Keratinocyte (primary cell): ENCODE results near the gene VRK3. TPM values are rescaled to one million over a fixed set of nuclear protein-coding genes. Genes with fewer than 3 reads are reported as not detected.

ENCODE experiments used
- DNase-seq: peaks from one replicate; pipeline ENCODE4 v3.0.0-alpha.2; 2011; ENCODE audit warnings: low read depth, missing footprints, low spot score
- FAIRE-seq: peaks from 2 replicates; lab custom pipeline; 2011; peaks lifted over from hg19 to GRCh38; lab: Jason Lieb, UNC
- H2AFZ ChIP-seq: 2 replicates; pipeline ENCODE4 v1.6.0; 2012; ENCODE audit warnings: low read length, control low read depth, inconsistent platforms; ENCODE audit not compliant: control insufficient read depth
- H3K27ac ChIP-seq: 2 replicates; pipeline ENCODE4 v1.5.1; 2011; ENCODE audit warnings: low read length; ENCODE audit not compliant: control insufficient read depth, insufficient read depth
- H3K27me3 ChIP-seq: 3 replicates; pipeline ENCODE4 v1.6.0; 2011; ENCODE audit warnings: low read length; ENCODE audit not compliant: control insufficient read depth, insufficient read depth; ENCODE audit errors: extremely low read depth
- H3K36me3 ChIP-seq, 2 experiments: 2 replicates in 1 of 2; 3 replicates in 1 of 2; pipeline ENCODE4 v1.5.1; 2011; ENCODE audit warnings: low read length in 2 of 2, mild to moderate bottlenecking in 1 of 2; ENCODE audit not compliant: control insufficient read depth in 2 of 2, insufficient read depth in 2 of 2; ENCODE audit errors: extremely low read depth in 1 of 2
- H3K4me1 ChIP-seq: 3 replicates; pipeline ENCODE4 v1.5.1; 2011; ENCODE audit warnings: low read length; ENCODE audit not compliant: control insufficient read depth, insufficient read depth; ENCODE audit errors: extremely low read depth
- H3K4me2 ChIP-seq: 3 replicates; pipeline ENCODE4 v1.6.0; 2011; ENCODE audit warnings: low read depth, low read length; ENCODE audit not compliant: control insufficient read depth, insufficient read depth; ENCODE audit errors: extremely low read depth
- H3K4me3 ChIP-seq, 3 experiments: fragments of 200-600 bp in 1 of 3; sonication (generic) in 1 of 3; 2 replicates in 2 of 3; 3 replicates in 1 of 3; pipeline ENCODE4 v1.5.1; 2011 to 2016; ENCODE audit warnings: low read length in 3 of 3, mild to moderate bottlenecking in 3 of 3, control low read depth in 2 of 3, inconsistent platforms in 1 of 3, low read depth in 1 of 3, mixed read lengths in 1 of 3, mixed run types in 1 of 3, moderate library complexity in 1 of 3; ENCODE audit not compliant: control insufficient read depth in 2 of 3, insufficient read depth in 2 of 3; ENCODE audit errors: extremely low read depth in 1 of 3
- H3K79me2 ChIP-seq: 2 replicates; pipeline ENCODE4 v1.6.0; 2012; ENCODE audit warnings: low read length; ENCODE audit not compliant: control insufficient read depth, insufficient read depth
- H3K9ac ChIP-seq: 3 replicates; pipeline ENCODE4 v1.6.0; 2011; ENCODE audit warnings: low read length; ENCODE audit not compliant: control insufficient read depth, insufficient read depth; ENCODE audit errors: extremely low read depth
- H3K9me1 ChIP-seq: 3 replicates; pipeline ENCODE4 v1.6.0; 2011; ENCODE audit warnings: low read length; ENCODE audit not compliant: control insufficient read depth, insufficient read depth; ENCODE audit errors: extremely low read depth
- H3K9me3 ChIP-seq: 2 replicates; pipeline ENCODE4 v1.5.1; 2012; ENCODE audit warnings: low read depth, low read length; ENCODE audit not compliant: control insufficient read depth
- H4K20me1 ChIP-seq: 3 replicates; pipeline ENCODE4 v1.6.0; 2011; ENCODE audit warnings: low read length; ENCODE audit not compliant: control insufficient read depth, insufficient read depth; ENCODE audit errors: extremely low read depth
- EZH2 ChIP-seq: IDR thresholded peaks from one replicate; pipeline ENCODE4 v1.6.1; 2012; ENCODE audit warnings: inconsistent platforms, mild to moderate bottlenecking, low read length, moderate library complexity
- dilution Hi-C: fragments of 300-500 bp; cut with MboI; formaldehyde crosslinking; loops from one replicate; pipeline ENCODE4 v1.7.0; 2020; ENCODE audit warnings: low sequenced_read_pairs; ENCODE audit not compliant: extremely low pct_ligation_motif_present
- polyA plus RNA-seq, 5 experiments: library from polyadenylated mRNA; depleted of rRNA in 3 of 5; stranded (reverse) in 3 of 5; stranded (forward) in 1 of 5; unstranded in 1 of 5; fragments of >200 nt; gene quantifications; 1 replicate in 1 of 5; 2 replicates in 3 of 5; 3 replicates in 1 of 5; pipeline versions ENCODE4 v1.2.1 to v1.2.3, GENCODE V29; 2011 to 2012; ENCODE audit warnings: missing spikeins in 2 of 5, low read depth in 1 of 5, low replicate concordance in 1 of 5
- TF ChIP-seq, protein P1 (sequence below), 3 experiments: IDR thresholded peaks in 1 of 3; conservative IDR thresholded peaks in 1 of 3; optimal IDR thresholded peaks in 1 of 3; 2 replicates in 2 of 3; 3 replicates in 1 of 3; pipeline versions ENCODE3 to v1.5.1; 2011; ENCODE audit warnings: low read length in 3 of 3, mild to moderate bottlenecking in 3 of 3, moderate library complexity in 2 of 3, control low read depth in 1 of 3, inconsistent platforms in 1 of 3; ENCODE audit not compliant: insufficient read depth in 2 of 3; ENCODE audit errors: extremely low read depth in 1 of 3

VRK3 gene
- polyA plus RNA-seq, 1 donor (not counting 4 experiments of a cell fraction or from before 2014, with no cell fraction given) = 15.6 TPM

DNA sequence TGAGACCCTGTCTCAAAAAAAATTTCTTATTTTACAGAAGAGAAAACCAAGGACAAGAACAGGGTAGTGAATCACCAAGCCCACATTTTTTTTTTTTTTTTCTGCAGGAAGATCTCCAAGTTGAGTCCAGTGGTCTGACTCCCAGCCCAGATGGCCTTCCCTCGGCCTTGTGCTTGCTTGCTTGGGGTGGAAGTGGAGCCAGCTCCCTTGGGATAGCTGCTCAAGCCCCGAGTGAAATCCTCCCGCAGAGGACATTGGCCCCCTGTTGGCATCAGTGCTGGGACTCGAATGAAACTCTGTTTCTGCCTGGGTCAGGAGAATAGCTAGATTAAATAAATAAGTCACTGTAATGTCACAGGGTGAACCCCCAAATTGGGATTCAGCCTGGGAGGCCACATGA, 86.5 kb downstream of the VRK3 start:
- H3K4me2 ChIP-seq = no peak overlapping the region
- H3K27ac ChIP-seq = no peak overlapping the region
- DNase-seq (no peak), FAIRE-seq (no peak)
- H4K20me1 ChIP-seq = no peaks in the 10 kb centered on the region
- H3K79me2 ChIP-seq = no peaks in the 10 kb centered on the region
- no peaks in the 10 kb centered on the region for H3K9me3 ChIP-seq
- TF ChIP-seq, protein P1, sequence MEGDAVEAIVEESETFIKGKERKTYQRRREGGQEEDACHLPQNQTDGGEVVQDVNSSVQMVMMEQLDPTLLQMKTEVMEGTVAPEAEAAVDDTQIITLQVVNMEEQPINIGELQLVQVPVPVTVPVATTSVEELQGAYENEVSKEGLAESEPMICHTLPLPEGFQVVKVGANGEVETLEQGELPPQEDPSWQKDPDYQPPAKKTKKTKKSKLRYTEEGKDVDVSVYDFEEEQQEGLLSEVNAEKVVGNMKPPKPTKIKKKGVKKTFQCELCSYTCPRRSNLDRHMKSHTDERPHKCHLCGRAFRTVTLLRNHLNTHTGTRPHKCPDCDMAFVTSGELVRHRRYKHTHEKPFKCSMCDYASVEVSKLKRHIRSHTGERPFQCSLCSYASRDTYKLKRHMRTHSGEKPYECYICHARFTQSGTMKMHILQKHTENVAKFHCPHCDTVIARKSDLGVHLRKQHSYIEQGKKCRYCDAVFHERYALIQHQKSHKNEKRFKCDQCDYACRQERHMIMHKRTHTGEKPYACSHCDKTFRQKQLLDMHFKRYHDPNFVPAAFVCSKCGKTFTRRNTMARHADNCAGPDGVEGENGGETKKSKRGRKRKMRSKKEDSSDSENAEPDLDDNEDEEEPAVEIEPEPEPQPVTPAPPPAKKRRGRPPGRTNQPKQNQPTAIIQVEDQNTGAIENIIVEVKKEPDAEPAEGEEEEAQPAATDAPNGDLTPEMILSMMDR (optimal IDR thresholded peaks at IDR 0.05 in 1 of 3, IDR thresholded peaks at IDR 0.05 in 1 of 3, conservative IDR thresholded peaks at IDR 0.05 in 1 of 3; ENCODE audit: extremely low read depth in 1 of 3, insufficient read depth in 2 of 3, low read length in 3 of 3) = no peak
- no peak for TF ChIP-seq EZH2
- no peaks in the 10 kb centered on the region for H3K9me1 ChIP-seq
- H3K4me3 ChIP-seq = no peak overlapping the region
- H3K27me3 ChIP-seq = no peaks in the 10 kb centered on the region
- H2AFZ ChIP-seq = no peak overlapping the region
- dilution Hi-C loops = no loop called here
- no peak overlapping the region for H3K9ac ChIP-seq
- H3K36me3 ChIP-seq = no peaks in the 10 kb centered on the region
- H3K4me1 ChIP-seq = peaks cover 2% of the 10 kb centered on the region

DNA sequence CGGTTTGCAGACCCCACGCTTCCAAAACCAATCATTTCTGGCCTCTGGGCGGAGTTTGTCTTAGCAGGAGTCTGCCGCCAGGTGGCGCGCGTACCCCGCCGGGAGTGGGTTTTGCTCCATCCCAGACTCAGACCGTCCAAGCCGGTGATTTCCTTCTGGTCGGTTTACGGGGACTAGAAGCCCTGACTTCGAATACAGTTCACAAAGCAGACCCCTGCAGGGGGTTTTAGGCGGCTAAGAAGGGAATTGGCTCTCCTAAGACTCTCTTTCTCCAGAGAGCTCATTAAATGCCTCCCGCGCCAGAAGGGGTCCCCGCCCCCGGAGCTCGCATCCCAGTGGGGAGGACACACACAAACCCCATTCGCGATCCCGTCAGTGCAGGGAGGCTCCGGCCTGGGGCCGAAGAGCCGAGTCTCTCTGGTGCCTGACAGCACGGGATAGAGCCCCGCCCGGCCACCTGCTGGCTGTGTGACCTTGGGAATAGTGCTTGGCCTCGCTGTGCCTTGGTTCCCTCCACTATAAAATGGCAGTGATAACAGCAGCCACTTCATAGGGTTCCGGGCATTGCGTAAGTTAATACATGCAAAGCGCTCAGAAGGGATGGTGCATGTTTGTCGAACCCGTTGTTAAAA, 87.3 kb downstream of the VRK3 start:
- DNase-seq (no peak), FAIRE-seq (no peak)
- TF ChIP-seq, protein P1 (optimal IDR thresholded peaks at IDR 0.05 in 1 of 3, IDR thresholded peaks at IDR 0.05 in 1 of 3, conservative IDR thresholded peaks at IDR 0.05 in 1 of 3; ENCODE audit: extremely low read depth in 1 of 3, insufficient read depth in 2 of 3, low read length in 3 of 3) = peak; percentile 90 to 97 (median 94)
- TF ChIP-seq EZH2 = no peak
- dilution Hi-C loops = no loop called here
- Histone ChIP-seq H3K27ac (no peak overlapping the region), H2AFZ (peak overlapping the region; percentile 4), H3K4me1 (peaks cover 2% of the 10 kb centered on the region), H3K9ac (no peak overlapping the region), H3K4me3 (no peak overlapping the region), H3K9me1 (no peaks in the 10 kb centered on the region), H3K36me3 (peaks cover 0 to 2% of the 10 kb centered on the region in 2 experiments), H3K9me3 (no peaks in the 10 kb centered on the region), H3K79me2 (no peaks in the 10 kb centered on the region), H3K27me3 (no peaks in the 10 kb centered on the region), H4K20me1 (no peaks in the 10 kb centered on the region), H3K4me2 (peak overlapping the region; percentile 62)
